Right lobe of liver (tissue), 6 donors: ENCODE data around the gene CNDP1. TPM values are rescaled to one million over a fixed set of nuclear protein-coding genes. Genes with fewer than 3 reads are reported as not detected.

Experiments used
- ATAC-seq, 4 donors: fragments of 200-7000 bp; cut with Tn5 transposase; one replicate each; pipeline ENCODE4 v1.9.1; 2020; ENCODE audit warnings: mild to moderate bottlenecking in 4 of 4, moderate library complexity in 4 of 4
- DNase-seq, 3 donors: peaks; one replicate each; pipeline ENCODE4 v3.0.0-alpha.2; 2020
- H3K27ac ChIP-seq, 3 donors: fragments of 200-600 bp; one replicate each; pipeline ENCODE4 v1.8.0; 2022
- H3K27me3 ChIP-seq, 2 donors: fragments of 200-600 bp; one replicate each; pipeline ENCODE4 v1.8.0; 2022
- H3K36me3 ChIP-seq, 4 donors: fragments of 200-600 bp; sonication (generic) in 1 of 4; one replicate each; pipeline versions ENCODE4 v1.5.1 to v1.8.0; 2017 to 2022; ENCODE audit warnings: control low read depth in 1 of 4
- H3K4me1 ChIP-seq, 4 donors: fragments of 200-600 bp; sonication (generic) in 1 of 4; one replicate each; pipeline versions ENCODE4 v1.5.1 to v1.8.0; 2017 to 2022; ENCODE audit warnings: control low read depth in 1 of 4
- H3K4me3 ChIP-seq, 3 donors: fragments of 200-600 bp; one replicate each; pipeline ENCODE4 v1.8.0; 2022
- H3K9me3 ChIP-seq, 4 donors: fragments of 200-600 bp; sonication (generic) in 1 of 4; one replicate each; pipeline versions ENCODE4 v1.5.1 to v1.8.0; 2017 to 2022; ENCODE audit warnings: control low read depth in 1 of 4
- CTCF ChIP-seq, 4 donors: fragments of 200-600 bp in 3 of 4; fragments of 450-650 bp in 1 of 4; IDR thresholded peaks; one replicate each; pipeline versions ENCODE4 v1.5.1 to v1.8.0; 2016 to 2022; ENCODE audit warnings: antibody characterized with exemption in 4 of 4, mild to moderate bottlenecking in 2 of 4
- POLR2A ChIP-seq: fragments of 450-650 bp; IDR thresholded peaks from one replicate; pipeline ENCODE4 v1.6.1; 2017; ENCODE audit warnings: antibody characterized with exemption, mild to moderate bottlenecking
- WGBS: methylation state at CpG from one replicate; pipeline ENCODE4 v1.1.6; 2018; ENCODE audit warnings: low coverage, low lambda C conversion rate; ENCODE audit not compliant: insufficient coverage; ENCODE audit errors: missing lambda C conversion rate; 5-methylcytosine and 5-hydroxymethylcytosine counted together
- intact Hi-C, 2 donors: fragments of 100-400 bp; cut with DNase I; formaldehyde crosslinking; loops; one replicate each; pipeline versions ENCODE4 v1.11.2 to v1.14.1; 2022
- total RNA-seq, 6 experiments: library from RNA; depleted of rRNA in 2 of 6; stranded (reverse); fragments of >200 nt in 2 of 6; fragmentation: NEBNext Ultra II Directional in 3 of 6; extraction: Animal tissue kit (Norgen Biotek cat#: 25700) in 3 of 6; gene quantifications; one replicate each; pipeline versions ENCODE4 v1.1.0 to v1.2.4, GENCODE V29; 2016 to 2023
- donor health status: DM: no; HTN: yes; CAD: no.
- donor health status: DM: no; HTN: no; CAD: no.
- donor health status: DM: no; HTN: no; CAD: no.
- donor health status: DM: no; HTN: yes; CAD: no.
- donor health status: DM: no; HTN: yes; CAD: no.

Gene CNDP1
- total RNA-seq, 6 experiments from 2014 or later: 10.4 to 61.4 (median 28.4) TPM

DNA sequence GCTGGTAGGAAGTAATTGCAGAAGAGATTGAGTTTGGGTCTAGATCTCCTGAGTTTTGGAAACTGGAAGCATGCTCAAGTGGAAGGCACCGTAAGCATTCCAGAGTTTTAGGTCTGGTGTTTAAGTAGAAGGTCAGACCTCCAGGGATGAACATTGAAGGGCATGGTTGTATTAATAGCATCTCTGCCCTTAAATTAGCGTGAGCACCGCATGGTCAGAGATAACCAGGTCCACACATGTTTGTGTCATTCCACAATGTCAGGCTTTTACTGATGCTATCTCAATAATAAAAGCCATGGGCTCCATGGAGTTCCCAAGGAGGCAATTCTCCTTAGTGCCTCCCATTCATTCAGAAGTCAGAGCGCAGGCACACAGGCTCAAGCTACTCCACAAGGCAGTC lies 35.1 kb downstream of the CNDP1 start:
- TF ChIP-seq POLR2A (no peak), CTCF (IDR thresholded peaks at IDR 0.05) (no peak)
- Histone ChIP-seq H3K36me3 (no peaks in the 10 kb centered on the region), H3K4me1 (peaks cover 0 to 20% (median 4%) of the 10 kb centered on the region in 4 donors), H3K4me3 (no peak overlapping the region), H3K9me3 (no peaks in the 10 kb centered on the region), H3K27ac (no peak overlapping the region), H3K27me3 (no peaks in the 10 kb centered on the region)
- 89% methylated on average over 4 of the region's 4 CpGs for WGBS
- intact Hi-C loops: no loop called here
- no peak for DNase-seq
- ATAC-seq: no peak

- WGBS: 42% methylated on average over 4 of the region's 4 CpGs
- TF ChIP-seq CTCF (IDR thresholded peaks at IDR 0.05) (no peak), POLR2A (no peak)
- ATAC-seq (peak in 2 of 4 donors; percentile 59 to 63), DNase-seq (no peak)
- Histone ChIP-seq H3K36me3 (no peaks in the 10 kb centered on the region), H3K4me1 (peaks cover 0 to 13% (median 2%) of the 10 kb centered on the region in 4 donors), H3K27ac (no peak overlapping the region), H3K4me3 (no peak overlapping the region), H3K27me3 (no peaks in the 10 kb centered on the region), H3K9me3 (no peaks in the 10 kb centered on the region)
- intact Hi-C loops: no loop called here
These were observed 36.0 kb downstream of the CNDP1 start for GRCh38 chr18:74570266-74570665.

GRCh38 chr18:74571895-74572680 lies 37.8 kb downstream of the CNDP1 start:
- Histone ChIP-seq H3K27me3 (no peaks in the 10 kb centered on the region), H3K4me3 (no peak overlapping the region), H3K27ac (no peak overlapping the region), H3K36me3 (no peaks in the 10 kb centered on the region), H3K4me1 (no peaks in the 10 kb centered on the region), H3K9me3 (no peaks in the 10 kb centered on the region)
- WGBS: 77% methylated on average over 3 of the region's 12 CpGs
- TF ChIP-seq POLR2A: no peak
- no peak for TF ChIP-seq CTCF (IDR thresholded peaks at IDR 0.05)
- intact Hi-C loops: no loop called here
- no peak for ATAC-seq
- DNase-seq: no peak

- H3K4me1 ChIP-seq: no peaks in the 10 kb centered on the region
- H3K4me3 ChIP-seq: no peak overlapping the region
- ATAC-seq (no peak), DNase-seq (no peak)
- no peak for TF ChIP-seq CTCF (IDR thresholded peaks at IDR 0.05)
- no peak for TF ChIP-seq POLR2A
- H3K9me3 ChIP-seq: no peaks in the 10 kb centered on the region
- no peaks in the 10 kb centered on the region for H3K27me3 ChIP-seq
- no peaks in the 10 kb centered on the region for H3K36me3 ChIP-seq
- intact Hi-C loops: no loop called here
- no peak overlapping the region for H3K27ac ChIP-seq
These were observed 38.8 kb downstream of the CNDP1 start for GRCh38 chr18:74573053-74573452.
